IMR-90 (cell line): ENCODE results near the gene PPP1R9A. TPM values are rescaled to one million over a fixed set of nuclear protein-coding genes. Genes with fewer than 3 reads are reported as not detected.

ENCODE experiments used
- ATAC-seq: fragments of 200-7000 bp; cut with Tn5 transposase; 2 replicates; pipeline ENCODE4 v1.9.1; 2020; ENCODE audit warnings: low read depth, mild to moderate bottlenecking, moderate library complexity
- BruUV-seq: library from RNA; stranded (reverse); fragments of 400-500 nt; replicated peaks from 2 replicates; lab custom pipeline; 2021; lab: Mats Ljungman, UMichigan
- CTCF ChIA-PET: fragments of 300-600 bp; formaldehyde crosslinking; extraction: SDS; loops from one replicate; lab custom pipeline; 2021; ENCODE audit warnings: antibody characterized with exemption; lab: Yijun Ruan, JAX
- POLR2A ChIA-PET: fragments of 300-600 bp; sonication (Branson Sonifier 250); formaldehyde crosslinking; loops from one replicate; lab custom pipeline; 2022; ENCODE audit warnings: antibody characterized with exemption; ENCODE audit not compliant: unreplicated experiment; lab: Charles Lee
- DNase-seq: peaks from one replicate; pipeline ENCODE4 v3.0.0; 2013
- H2AFZ ChIP-seq: replicated peaks from 2 replicates; pipeline ENCODE3; 2013; ENCODE audit warnings: low read length, mild to moderate bottlenecking; ENCODE audit not compliant: poor library complexity
- H2AK5ac ChIP-seq: 2 replicates; pipeline ENCODE4 v1.6.1; 2013; ENCODE audit warnings: low read depth, low read length, inconsistent platforms
- H2AK9ac ChIP-seq: replicated peaks from 2 replicates; pipeline ENCODE3; 2013; ENCODE audit warnings: mild to moderate bottlenecking, low read depth, low read length, moderate library complexity; ENCODE audit not compliant: poor library complexity
- H2BK120ac ChIP-seq: 2 replicates; pipeline ENCODE4 v1.6.1; 2013; ENCODE audit warnings: low read depth, low read length, inconsistent platforms
- H2BK15ac ChIP-seq: 3 replicates; pipeline ENCODE4 v1.6.1; 2013; ENCODE audit warnings: low read depth, low read length, inconsistent platforms
- H2BK20ac ChIP-seq: 2 replicates; pipeline ENCODE4 v1.6.1; 2013; ENCODE audit warnings: low read depth, mild to moderate bottlenecking, inconsistent platforms, low read length, moderate library complexity
- H2BK5ac ChIP-seq: 2 replicates; pipeline ENCODE4 v1.6.1; 2013; ENCODE audit warnings: mild to moderate bottlenecking, low read depth, low read length, inconsistent platforms; ENCODE audit not compliant: poor library complexity, severe bottlenecking
- H3K14ac ChIP-seq: replicated peaks from 2 replicates; pipeline ENCODE4 v1.6.1; 2013; ENCODE audit warnings: low read depth, low read length, inconsistent platforms
- H3K18ac ChIP-seq: 2 replicates; pipeline ENCODE4 v1.6.1; 2013; ENCODE audit warnings: low read depth, low read length, control low read depth
- H3K23ac ChIP-seq: 2 replicates; pipeline ENCODE4 v1.6.1; 2013; ENCODE audit warnings: low read depth, low read length, inconsistent platforms
- H3K27ac ChIP-seq: 2 replicates; pipeline ENCODE4 v1.5.1; 2013; ENCODE audit warnings: mild to moderate bottlenecking, control low read depth, low read length; ENCODE audit not compliant: insufficient read depth
- H3K27me3 ChIP-seq: 2 replicates; pipeline ENCODE4 v1.6.1; 2013; ENCODE audit warnings: low read length; ENCODE audit not compliant: control insufficient read depth, insufficient read depth
- H3K36me3 ChIP-seq: 2 replicates; pipeline ENCODE4 v1.6.1; 2013; ENCODE audit warnings: low read length, mixed read lengths; ENCODE audit not compliant: control insufficient read depth, insufficient read depth
- H3K4ac ChIP-seq: 2 replicates; pipeline ENCODE4 v1.6.1; 2013; ENCODE audit warnings: low read depth, low read length, inconsistent platforms
- H3K4me1 ChIP-seq: 2 replicates; pipeline ENCODE4 v1.6.1; 2013; ENCODE audit warnings: low read length, mixed read lengths; ENCODE audit not compliant: control insufficient read depth, insufficient read depth
- H3K4me2 ChIP-seq: 2 replicates; pipeline ENCODE4 v1.6.1; 2013; ENCODE audit warnings: low read depth, mild to moderate bottlenecking, control low read depth, low read length, moderate library complexity
- H3K4me3 ChIP-seq: 2 replicates; pipeline ENCODE4 v1.5.1; 2013; ENCODE audit warnings: low read depth, mild to moderate bottlenecking, control low read depth, low read length, moderate library complexity; ENCODE audit not compliant: insufficient read depth
- H3K56ac ChIP-seq: 2 replicates; pipeline ENCODE4 v1.6.1; 2013; ENCODE audit warnings: low read length, inconsistent platforms; ENCODE audit not compliant: insufficient read depth; ENCODE audit errors: extremely low read depth
- H3K79me1 ChIP-seq, 2 experiments: 2 replicates each; pipeline ENCODE4 v1.6.1; 2013; ENCODE audit warnings: low read length in 2 of 2, inconsistent platforms in 1 of 2, low read depth in 1 of 2
- H3K9ac ChIP-seq: 2 replicates; pipeline ENCODE4 v1.6.1; 2013; ENCODE audit warnings: low read depth, low read length, control low read depth
- H3K9me1 ChIP-seq: 2 replicates; pipeline ENCODE4 v1.6.1; 2013; ENCODE audit warnings: low read length, inconsistent platforms; ENCODE audit not compliant: insufficient read depth
- H3K9me3 ChIP-seq: 2 replicates; pipeline ENCODE4 v1.6.1; 2013; ENCODE audit warnings: low read length; ENCODE audit not compliant: control insufficient read depth, insufficient read depth
- H4K20me1 ChIP-seq: 2 replicates; pipeline ENCODE4 v1.6.1; 2013; ENCODE audit warnings: low read length, inconsistent platforms; ENCODE audit not compliant: insufficient read depth
- H4K5ac ChIP-seq: 2 replicates; pipeline ENCODE4 v1.6.1; 2013; ENCODE audit warnings: mild to moderate bottlenecking, low read depth, low read length, control low read depth
- H4K8ac ChIP-seq, 2 experiments: 2 replicates each; pipeline ENCODE4 v1.6.1; 2013; ENCODE audit warnings: low read depth in 2 of 2, low read length in 2 of 2, control low read depth in 1 of 2, inconsistent platforms in 1 of 2
- H4K91ac ChIP-seq: 2 replicates; pipeline ENCODE4 v1.6.1; 2013; ENCODE audit warnings: low read depth, low read length, inconsistent platforms; ENCODE audit not compliant: insufficient read depth
- BHLHE40 ChIP-seq: fragments of 150-350 bp; IDR thresholded peaks from 2 replicates; pipeline ENCODE4 v1.6.1; 2016; ENCODE audit warnings: mild to moderate bottlenecking, low read depth, low read length
- CEBPB ChIP-seq: IDR thresholded peaks from 2 replicates; pipeline ENCODE4 v1.6.1; 2012; ENCODE audit warnings: low read depth, low read length, improper control_type of control experiment
- WGBS, 2 experiments: methylation state at CpG; one replicate each; pipeline versions ENCODE4 v1.1.5 to v1.1.7; 2013; ENCODE audit warnings: missing lambda C conversion rate in 2 of 2; ENCODE audit not compliant: insufficient read length in 1 of 2; ENCODE audit errors: extremely low coverage in 2 of 2; 5-methylcytosine and 5-hydroxymethylcytosine counted together
- dilution Hi-C: fragments of 300-500 bp; cut with HindIII; formaldehyde crosslinking; loops from one replicate; pipeline ENCODE4 v1.14.3; 2018; ENCODE audit warnings: low sequenced_read_pairs; ENCODE audit not compliant: unreplicated experiment
- in situ Hi-C: fragments of 300-500 bp; cut with MboI; formaldehyde crosslinking; loops from 3 replicates; pipeline ENCODE4 v1.14.3; 2019; ENCODE audit warnings: low sequenced_read_pairs, inconsistent platforms, mixed read lengths
- intact Hi-C: fragments of 100-400 bp; cut with micrococcal nuclease; formaldehyde crosslinking; loops from 2 replicates; pipeline ENCODE4 v1.10.0; 2022
- polyA plus RNA-seq, 3 experiments: library from polyadenylated mRNA; depleted of rRNA; stranded (reverse); fragments of >200 nt; gene quantifications; 2 replicates each; pipeline ENCODE4 v1.2.3, GENCODE V29; 2012; ENCODE audit warnings: low replicate concordance in 1 of 3
- total RNA-seq: library from RNA; depleted of rRNA; stranded (reverse); fragments of >200 nt; gene quantifications from 2 replicates; pipeline ENCODE4 v1.2.3, GENCODE V29; 2012

The PPP1R9A gene
- total and polyA plus RNA-seq, 2 of the 4 experiments (the other 2 are of a cell fraction), result not detected

GRCh38 chr7:94906065-94906851, 1.1 kb upstream of the PPP1R9A start:
- Histone ChIP-seq H3K56ac (no peak overlapping the region), H3K23ac (no peak overlapping the region), H3K4ac (no peak overlapping the region), H3K9me1 (no peaks in the 10 kb centered on the region), H3K9ac (no peak overlapping the region), H2BK120ac (no peak overlapping the region), H3K4me1 (no peaks in the 10 kb centered on the region), H4K20me1 (no peaks in the 10 kb centered on the region), H3K14ac (no peak overlapping the region), H3K9me3 (no peaks in the 10 kb centered on the region), H2BK20ac (no peak overlapping the region), H3K4me2 (no peak overlapping the region), H3K18ac (no peak overlapping the region), H2BK5ac (no peak overlapping the region), H4K91ac (no peak overlapping the region), H2BK15ac (no peak overlapping the region), H4K5ac (no peak overlapping the region), H3K4me3 (no peak overlapping the region), H2AFZ (no peak overlapping the region), H2AK9ac (no peak overlapping the region), H3K79me1 (no peaks in the 10 kb centered on the region), H3K27me3 (peaks cover 29% of the 10 kb centered on the region), H4K8ac (no peak overlapping the region), H3K36me3 (no peaks in the 10 kb centered on the region), H3K27ac (no peak overlapping the region), H2AK5ac (no peak overlapping the region)
- dilution Hi-C loops (no loop called here), in situ Hi-C loops (no loop called here), intact Hi-C loops (no loop called here)
- no CpG with 5 or more reads among the region's 8 CpGs for WGBS, 2 experiments
- ChIA-PET CTCF (no interaction called here), POLR2A (no interaction called here)
- BruUV-seq, result no TSS peak
- TF ChIP-seq BHLHE40, result no peak
- TF ChIP-seq CEBPB, result 0 out of 2 replicates have a peak, but pooled peaks have one; percentile 8
- DNase-seq (no peak), ATAC-seq (no peak)
